Measurements from ENCODE around the gene HOXA4. TPM values are rescaled to one million over a fixed set of nuclear protein-coding genes. Genes with fewer than 3 reads are reported as not detected.

Gene HOXA4
- total and polyA plus RNA-seq, 10 of the 15 experiments (the other 5 are each of a cell fraction or from before 2014, with no cell fraction given), result 0.07 TPM; not detected in 9

DNA sequence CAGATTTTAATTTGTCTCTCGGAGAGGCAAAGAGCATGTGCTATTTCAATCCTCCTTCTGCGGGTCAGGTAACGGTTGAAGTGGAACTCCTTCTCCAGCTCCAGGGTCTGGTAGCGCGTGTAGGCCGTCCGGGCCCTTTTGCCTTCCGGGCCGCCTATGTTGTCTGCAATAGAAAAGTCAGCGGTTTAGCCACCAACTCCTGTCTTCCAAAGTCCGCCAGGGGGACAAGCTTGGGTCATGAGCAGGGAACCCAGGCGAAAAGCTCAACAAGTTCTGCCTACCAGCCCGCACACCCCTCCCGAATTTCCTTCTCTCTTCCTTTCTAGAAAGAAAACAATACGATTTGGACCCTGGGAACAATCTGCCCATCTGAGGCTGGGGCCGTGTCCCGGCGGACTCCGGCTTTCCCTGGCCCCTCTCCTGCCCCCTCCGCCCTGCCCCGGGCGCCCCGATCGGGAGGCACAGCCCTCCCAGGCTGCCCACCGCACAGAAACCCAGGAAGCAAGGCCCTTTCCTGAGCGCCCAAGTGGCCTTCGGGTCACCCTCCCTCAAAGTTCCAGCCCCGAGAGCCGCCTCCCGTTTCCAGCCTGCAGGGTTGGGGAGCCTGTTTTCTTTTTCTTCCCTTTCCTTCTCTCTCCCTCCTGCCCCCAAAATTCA, 11.5 kb upstream of the HOXA4 start:
- Histone ChIP-seq H3K9ac (ENCODE audit: control insufficient read depth, insufficient read depth, low read length) (no peak overlapping the region), H3K9me3 (replicated peaks; ENCODE audit: control insufficient read depth, insufficient read depth, low read length) (no peaks in the 10 kb centered on the region; the same call in 2 of the 3 replicates), H3K4me3 (no peak overlapping the region), H3K27ac (ENCODE audit: control insufficient read depth, insufficient read depth) (no peak overlapping the region), H3K4me1 (ENCODE audit: control insufficient read depth, insufficient read depth, low read length) (no peaks in the 10 kb centered on the region), H4K20me1 (ENCODE audit: control insufficient read depth, insufficient read depth) (no peaks in the 10 kb centered on the region), H3K36me3 (ENCODE audit: control insufficient read depth in 2 of 2, insufficient read depth in 2 of 2, low read length in 1 of 2) (no peaks in the 10 kb centered on the region), H3K79me2 (ENCODE audit: control insufficient read depth, insufficient read depth, low read length) (no peaks in the 10 kb centered on the region), H2AFZ (ENCODE audit: control insufficient read depth, low read depth, low read length) (no peak overlapping the region), H3K27me3 (replicated peaks in 1 of 2; ENCODE audit: control insufficient read depth in 2 of 2, insufficient read depth in 2 of 2, low read length in 1 of 2) (peaks cover 3 to 5% of the 10 kb centered on the region in 2 experiments), H3K4me2 (ENCODE audit: control insufficient read depth, insufficient read depth) (no peak overlapping the region)
- no peak for ATAC-seq
- no peak for FAIRE-seq
- DNase-seq (ENCODE audit: low read depth, low spot score), result no peak
- SMC1A ChIA-PET (ENCODE audit: uncharacterized antibody, unreplicated experiment), result no interaction called here
- BruUV-seq (replicated peaks), result no TSS peak
- CTCF ChIA-PET, result no interaction called here
- RAD21 ChIA-PET (ENCODE audit: unreplicated experiment), result no interaction called here
- in situ Hi-C loops (cut with MboI), result no loop called here
- TF ChIP-seq TCF12 (IDR thresholded peaks at IDR 0.05; ENCODE audit: low read depth, low read length) (no peak), KLF5 (IDR thresholded peaks at IDR 0.05; ENCODE audit: partially characterized antibody) (no peak), WRNIP1 (IDR thresholded peaks at IDR 0.05; ENCODE audit: borderline replicate concordance, low read depth, low read length) (no peak), BCL11A (IDR thresholded peaks at IDR 0.05; ENCODE audit: low read depth, low read length) (no peak), PAX5 (IDR thresholded peaks at IDR 0.05; ENCODE audit: borderline replicate concordance, low read depth, low read length) (no peak), NBN (IDR thresholded peaks at IDR 0.05) (no peak), RELA (IDR thresholded peaks at IDR 0.05; ENCODE audit: borderline replicate concordance, partially characterized antibody) (no peak), TBL1XR1 (IDR thresholded peaks at IDR 0.05; ENCODE audit: low read depth, low read length) (no peak)
- TF ChIP-seq, protein P1, sequence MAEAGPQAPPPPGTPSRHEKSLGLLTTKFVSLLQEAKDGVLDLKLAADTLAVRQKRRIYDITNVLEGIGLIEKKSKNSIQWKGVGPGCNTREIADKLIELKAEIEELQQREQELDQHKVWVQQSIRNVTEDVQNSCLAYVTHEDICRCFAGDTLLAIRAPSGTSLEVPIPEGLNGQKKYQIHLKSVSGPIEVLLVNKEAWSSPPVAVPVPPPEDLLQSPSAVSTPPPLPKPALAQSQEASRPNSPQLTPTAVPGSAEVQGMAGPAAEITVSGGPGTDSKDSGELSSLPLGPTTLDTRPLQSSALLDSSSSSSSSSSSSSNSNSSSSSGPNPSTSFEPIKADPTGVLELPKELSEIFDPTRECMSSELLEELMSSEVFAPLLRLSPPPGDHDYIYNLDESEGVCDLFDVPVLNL (IDR thresholded peaks at IDR 0.05; ENCODE audit: low read depth, low read length), result no peak
- TF ChIP-seq, protein P2, sequence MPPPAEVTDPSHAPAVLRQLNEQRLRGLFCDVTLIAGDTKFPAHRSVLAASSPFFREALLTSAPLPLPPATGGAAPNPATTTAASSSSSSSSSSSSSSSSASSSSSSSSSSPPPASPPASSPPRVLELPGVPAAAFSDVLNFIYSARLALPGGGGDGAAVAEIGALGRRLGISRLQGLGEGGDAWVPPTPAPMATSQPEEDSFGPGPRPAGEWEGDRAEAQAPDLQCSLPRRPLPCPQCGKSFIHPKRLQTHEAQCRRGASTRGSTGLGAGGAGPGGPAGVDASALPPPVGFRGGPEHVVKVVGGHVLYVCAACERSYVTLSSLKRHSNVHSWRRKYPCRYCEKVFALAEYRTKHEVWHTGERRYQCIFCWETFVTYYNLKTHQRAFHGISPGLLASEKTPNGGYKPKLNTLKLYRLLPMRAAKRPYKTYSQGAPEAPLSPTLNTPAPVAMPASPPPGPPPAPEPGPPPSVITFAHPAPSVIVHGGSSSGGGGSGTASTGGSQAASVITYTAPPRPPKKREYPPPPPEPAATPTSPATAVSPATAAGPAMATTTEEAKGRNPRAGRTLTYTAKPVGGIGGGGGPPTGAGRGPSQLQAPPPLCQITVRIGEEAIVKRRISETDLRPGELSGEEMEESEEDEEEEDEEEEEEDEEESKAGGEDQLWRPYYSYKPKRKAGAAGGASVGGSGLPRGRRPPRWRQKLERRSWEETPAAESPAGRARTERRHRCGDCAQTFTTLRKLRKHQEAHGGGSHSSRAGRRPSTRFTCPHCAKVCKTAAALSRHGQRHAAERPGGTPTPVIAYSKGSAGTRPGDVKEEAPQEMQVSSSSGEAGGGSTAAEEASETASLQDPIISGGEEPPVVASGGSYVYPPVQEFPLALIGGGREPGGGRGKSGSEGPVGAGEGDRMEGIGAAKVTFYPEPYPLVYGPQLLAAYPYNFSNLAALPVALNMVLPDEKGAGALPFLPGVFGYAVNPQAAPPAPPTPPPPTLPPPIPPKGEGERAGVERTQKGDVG (CRISPR knock-in tag; IDR thresholded peaks at IDR 0.05), result no peak
- TF ChIP-seq, protein P3, sequence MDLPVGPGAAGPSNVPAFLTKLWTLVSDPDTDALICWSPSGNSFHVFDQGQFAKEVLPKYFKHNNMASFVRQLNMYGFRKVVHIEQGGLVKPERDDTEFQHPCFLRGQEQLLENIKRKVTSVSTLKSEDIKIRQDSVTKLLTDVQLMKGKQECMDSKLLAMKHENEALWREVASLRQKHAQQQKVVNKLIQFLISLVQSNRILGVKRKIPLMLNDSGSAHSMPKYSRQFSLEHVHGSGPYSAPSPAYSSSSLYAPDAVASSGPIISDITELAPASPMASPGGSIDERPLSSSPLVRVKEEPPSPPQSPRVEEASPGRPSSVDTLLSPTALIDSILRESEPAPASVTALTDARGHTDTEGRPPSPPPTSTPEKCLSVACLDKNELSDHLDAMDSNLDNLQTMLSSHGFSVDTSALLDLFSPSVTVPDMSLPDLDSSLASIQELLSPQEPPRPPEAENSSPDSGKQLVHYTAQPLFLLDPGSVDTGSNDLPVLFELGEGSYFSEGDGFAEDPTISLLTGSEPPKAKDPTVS (IDR thresholded peaks at IDR 0.05; ENCODE audit: low read depth, low read length), result no peak
- TF ChIP-seq, protein P4, sequence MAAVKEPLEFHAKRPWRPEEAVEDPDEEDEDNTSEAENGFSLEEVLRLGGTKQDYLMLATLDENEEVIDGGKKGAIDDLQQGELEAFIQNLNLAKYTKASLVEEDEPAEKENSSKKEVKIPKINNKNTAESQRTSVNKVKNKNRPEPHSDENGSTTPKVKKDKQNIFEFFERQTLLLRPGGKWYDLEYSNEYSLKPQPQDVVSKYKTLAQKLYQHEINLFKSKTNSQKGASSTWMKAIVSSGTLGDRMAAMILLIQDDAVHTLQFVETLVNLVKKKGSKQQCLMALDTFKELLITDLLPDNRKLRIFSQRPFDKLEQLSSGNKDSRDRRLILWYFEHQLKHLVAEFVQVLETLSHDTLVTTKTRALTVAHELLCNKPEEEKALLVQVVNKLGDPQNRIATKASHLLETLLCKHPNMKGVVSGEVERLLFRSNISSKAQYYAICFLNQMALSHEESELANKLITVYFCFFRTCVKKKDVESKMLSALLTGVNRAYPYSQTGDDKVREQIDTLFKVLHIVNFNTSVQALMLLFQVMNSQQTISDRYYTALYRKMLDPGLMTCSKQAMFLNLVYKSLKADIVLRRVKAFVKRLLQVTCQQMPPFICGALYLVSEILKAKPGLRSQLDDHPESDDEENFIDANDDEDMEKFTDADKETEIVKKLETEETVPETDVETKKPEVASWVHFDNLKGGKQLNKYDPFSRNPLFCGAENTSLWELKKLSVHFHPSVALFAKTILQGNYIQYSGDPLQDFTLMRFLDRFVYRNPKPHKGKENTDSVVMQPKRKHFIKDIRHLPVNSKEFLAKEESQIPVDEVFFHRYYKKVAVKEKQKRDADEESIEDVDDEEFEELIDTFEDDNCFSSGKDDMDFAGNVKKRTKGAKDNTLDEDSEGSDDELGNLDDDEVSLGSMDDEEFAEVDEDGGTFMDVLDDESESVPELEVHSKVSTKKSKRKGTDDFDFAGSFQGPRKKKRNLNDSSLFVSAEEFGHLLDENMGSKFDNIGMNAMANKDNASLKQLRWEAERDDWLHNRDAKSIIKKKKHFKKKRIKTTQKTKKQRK (IDR thresholded peaks at IDR 0.05; ENCODE audit: low read depth, low read length), result no peak
- POLR2A ChIA-PET, result no interaction called here
- intact Hi-C loops (cut with micrococcal nuclease; ENCODE audit: unreplicated experiment), result no loop called here
- WGBS (ENCODE audit: insufficient coverage, insufficient replicate concordance, low lambda C conversion rate, missing lambda C conversion rate), result 60% methylated on average over 24 of the region's 30 CpGs
